ENCODE results near the gene CFAP107.
"Not testable (repeated sequence)": the region's sequence is repeated elsewhere in the genome, so short reads cannot be mapped to it uniquely, and the experiment has no call there.

The CFAP107 gene

GRCh38 chr1:12778907-12779306 is 32.9 kb downstream of the CFAP107 start:
- no peak for DNase-seq (ENCODE audit: low spot score)

GRCh38 chr1:12781488-12781887 is 35.5 kb downstream of the CFAP107 start:
- not testable (repeated sequence) for DNase-seq (ENCODE audit: low spot score)

GRCh38 chr1:12783783-12784182 is 37.8 kb downstream of the CFAP107 start:
- not testable (repeated sequence) for DNase-seq (ENCODE audit: low spot score)

GRCh38 chr1:12784729-12785128 is 38.7 kb downstream of the CFAP107 start:
- DNase-seq (ENCODE audit: low spot score) = not testable (repeated sequence)

GRCh38 chr1:12791097-12791496 is 45.1 kb downstream of the CFAP107 start, which contains the start of gene PRAMEF1:
PRAMEF1 (plus strand) TSS chr1:12791397; CDS start chr1:12793228, 1,831 bp downstream.
- not testable (repeated sequence) for DNase-seq (ENCODE audit: low spot score)

- no peak for DNase-seq (ENCODE audit: low spot score)
These were observed 52.9 kb downstream of the CFAP107 start for GRCh38 chr1:12798911-12799310.

GRCh38 chr1:12799730-12800129 is 53.7 kb downstream of the CFAP107 start:
- DNase-seq (ENCODE audit: low spot score) = no peak

GRCh38 chr1:12809933-12810332 is 63.9 kb downstream of the CFAP107 start:
- DNase-seq (ENCODE audit: low spot score) = no peak

- no peak for DNase-seq (ENCODE audit: low spot score)
These were observed 64.8 kb downstream of the CFAP107 start for GRCh38 chr1:12810691-12811408.

GRCh38 chr1:12811409-12811784 is 65.4 kb downstream of the CFAP107 start:
- no peak for DNase-seq (ENCODE audit: low spot score)

Data from hepatic stellate cell (primary cell).